NCI-H1436 (cell line): ENCODE data around the gene TXLNA.

Experiments used
- DNase-seq: peaks from one replicate; lab custom pipeline; 2025; lab: John Stamatoyannopoulos, UW

The TXLNA gene

DNA sequence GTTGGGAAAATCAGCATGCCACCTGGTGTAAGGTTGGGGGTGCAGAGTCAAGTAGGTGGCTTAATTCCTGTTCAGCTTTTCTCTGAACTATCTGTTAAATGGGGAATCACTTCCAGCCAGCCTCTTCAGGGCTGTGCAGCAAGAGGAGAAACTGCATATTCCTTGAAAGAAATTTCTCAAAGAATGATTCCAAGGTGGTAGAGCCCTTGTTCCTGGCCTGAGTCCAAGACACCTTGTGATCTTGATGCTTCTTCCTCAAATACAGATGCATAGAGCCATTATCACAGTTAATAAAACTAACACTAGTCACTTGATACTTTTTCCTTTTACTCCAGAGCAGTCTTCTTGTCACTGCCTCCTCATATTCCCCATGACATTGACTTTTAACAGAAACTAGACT is 5.2 kb downstream of the TXLNA start:
- DNase-seq: no peak

DNA sequence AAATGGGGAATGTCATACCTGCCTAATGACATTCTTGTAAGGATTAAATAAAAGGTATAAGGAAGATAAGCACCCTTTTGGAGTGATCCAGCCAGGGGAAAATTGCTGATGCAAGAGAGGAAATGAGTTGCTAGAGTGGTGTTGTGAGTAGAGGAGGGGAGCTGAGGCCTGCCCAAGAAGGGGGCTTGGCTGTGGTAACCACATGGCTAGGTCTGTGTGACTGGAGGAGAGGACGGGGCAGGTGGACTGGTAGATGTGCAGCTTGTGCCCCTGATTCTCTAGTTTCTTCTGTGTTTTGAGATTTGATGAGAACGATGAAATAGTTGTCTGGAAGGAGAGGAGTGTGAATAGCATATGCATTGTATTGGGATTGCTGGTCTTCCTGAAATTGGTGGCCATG is 6.6 kb downstream of the TXLNA start:
- no peak for DNase-seq

DNA sequence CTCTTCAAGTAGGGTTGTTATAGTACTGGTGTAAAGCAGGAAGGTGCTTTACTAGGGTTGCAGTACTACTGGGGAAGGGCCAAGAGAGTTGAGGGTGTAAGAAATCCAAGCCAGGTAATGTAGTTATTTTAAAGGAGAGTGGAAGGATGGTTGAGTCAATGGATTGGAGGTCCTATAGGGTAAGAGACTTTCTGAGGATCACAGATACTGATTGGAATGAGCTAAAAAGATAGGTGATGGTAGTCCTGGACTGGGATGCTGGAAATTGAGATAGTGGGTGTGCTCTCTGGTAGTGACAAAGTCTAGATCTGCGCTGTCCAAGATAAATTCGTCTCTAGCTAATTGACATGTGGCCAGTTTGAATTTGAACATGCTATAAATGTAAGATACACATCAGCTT is 7.0 kb downstream of the TXLNA start:
- no peak for DNase-seq

DNA sequence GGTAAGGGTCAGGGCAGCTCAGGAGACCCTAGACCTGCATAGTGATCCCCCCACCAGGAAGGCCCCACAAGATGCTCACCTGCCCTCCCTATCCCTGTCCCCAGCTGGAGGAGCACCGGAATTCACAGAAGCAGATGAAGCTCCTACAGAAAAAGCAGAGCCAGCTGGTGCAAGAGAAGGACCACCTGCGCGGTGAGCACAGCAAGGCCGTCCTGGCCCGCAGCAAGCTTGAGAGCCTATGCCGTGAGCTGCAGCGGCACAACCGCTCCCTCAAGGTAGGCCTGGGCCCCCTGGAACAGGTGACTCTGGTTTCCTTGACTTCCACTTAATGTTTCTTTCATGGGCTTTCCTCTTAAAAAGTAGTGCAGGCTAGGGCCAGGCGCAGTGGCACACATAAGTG is 8.4 kb downstream of the TXLNA start:
- no peak for DNase-seq

GRCh38 chr1:32192220-32192948 is 12.9 kb downstream of the TXLNA start:
- no peak for DNase-seq

DNA sequence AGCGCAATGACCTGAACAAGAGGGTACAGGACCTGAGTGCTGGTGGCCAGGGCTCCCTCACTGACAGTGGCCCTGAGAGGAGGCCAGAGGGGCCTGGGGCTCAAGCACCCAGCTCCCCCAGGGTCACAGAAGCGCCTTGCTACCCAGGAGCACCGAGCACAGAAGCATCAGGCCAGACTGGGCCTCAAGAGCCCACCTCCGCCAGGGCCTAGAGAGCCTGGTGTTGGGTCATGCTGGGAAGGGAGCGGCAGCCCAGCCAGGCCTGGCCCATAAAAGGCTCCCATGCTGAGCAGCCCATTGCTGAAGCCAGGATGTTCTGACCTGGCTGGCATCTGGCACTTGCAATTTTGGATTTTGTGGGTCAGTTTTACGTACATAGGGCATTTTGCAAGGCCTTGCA is 15.5 kb downstream of the TXLNA start:
- DNase-seq: no peak

- no peak for DNase-seq
Measured at GRCh38 chr1:32195531-32195930, 16.1 kb downstream of the TXLNA start.

DNA sequence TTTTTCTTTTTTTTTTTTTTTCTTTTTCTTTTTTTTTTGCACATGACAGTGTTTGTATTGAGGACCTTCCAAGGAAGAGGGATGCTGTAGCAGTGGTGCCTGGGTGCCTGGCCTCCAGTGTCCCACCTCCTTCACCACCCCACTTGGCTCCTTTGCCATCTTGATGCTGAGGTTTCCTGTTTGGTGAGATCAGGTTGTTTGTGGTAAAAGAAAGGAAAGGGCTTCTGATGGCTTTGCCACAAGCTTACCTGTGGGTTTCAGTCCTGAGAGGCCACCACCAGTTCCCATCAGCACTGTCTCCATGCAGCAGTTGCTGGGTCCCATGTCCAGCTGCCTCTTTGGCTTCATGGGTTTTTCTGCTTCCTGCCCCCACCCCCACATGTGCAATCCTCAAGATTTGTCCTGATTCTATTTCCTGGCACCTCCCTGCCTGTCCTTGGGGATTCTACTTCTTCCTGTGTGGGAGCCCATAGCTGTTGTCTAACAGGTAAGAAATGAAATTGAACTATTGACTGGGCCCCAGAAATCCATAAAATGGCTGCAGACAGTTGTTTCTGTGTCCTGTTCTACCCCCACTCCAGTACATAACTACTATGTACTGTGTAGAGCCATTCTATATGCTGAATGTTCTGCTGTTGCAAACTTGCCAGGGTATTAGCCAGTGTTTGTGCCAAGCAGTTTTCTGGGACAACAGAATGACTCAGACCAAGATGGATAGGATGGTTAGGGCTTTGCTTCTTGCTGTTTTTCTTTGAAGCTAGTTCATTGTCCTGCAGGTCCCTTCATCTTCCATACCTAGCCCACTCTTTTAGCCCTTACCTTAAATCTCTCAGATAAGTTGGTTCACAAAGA is 16.7 kb downstream of the TXLNA start:
- DNase-seq: no peak

DNA sequence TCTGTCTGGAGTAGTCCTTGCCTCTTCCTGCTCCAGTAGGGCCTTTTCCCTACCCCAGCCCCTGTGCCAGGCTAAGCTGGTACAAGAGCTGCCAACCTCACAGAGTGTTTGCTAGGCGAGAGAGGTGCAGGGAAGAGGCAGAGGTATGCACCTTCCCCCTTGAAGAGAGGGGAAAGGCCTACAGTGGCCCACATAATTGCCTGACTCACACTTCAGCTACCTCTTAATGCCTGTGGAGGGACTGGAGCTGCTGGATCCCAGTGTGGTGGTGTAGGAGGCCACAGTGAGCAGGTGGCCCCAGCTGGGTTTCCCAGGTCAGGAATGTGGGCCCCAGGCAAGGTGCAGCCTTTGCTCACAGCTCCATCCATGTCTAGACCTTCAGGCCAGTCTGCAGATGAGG is 17.6 kb downstream of the TXLNA start:
- DNase-seq: no peak

- no peak for DNase-seq
Measured at GRCh38 chr1:32197837-32198236, 18.4 kb downstream of the TXLNA start.

GRCh38 chr1:32198237-32199042 is 19.0 kb downstream of the TXLNA start:
- no peak for DNase-seq

- DNase-seq: no peak
Measured at GRCh38 chr1:32199043-32199716, 19.7 kb downstream of the TXLNA start.

DNA sequence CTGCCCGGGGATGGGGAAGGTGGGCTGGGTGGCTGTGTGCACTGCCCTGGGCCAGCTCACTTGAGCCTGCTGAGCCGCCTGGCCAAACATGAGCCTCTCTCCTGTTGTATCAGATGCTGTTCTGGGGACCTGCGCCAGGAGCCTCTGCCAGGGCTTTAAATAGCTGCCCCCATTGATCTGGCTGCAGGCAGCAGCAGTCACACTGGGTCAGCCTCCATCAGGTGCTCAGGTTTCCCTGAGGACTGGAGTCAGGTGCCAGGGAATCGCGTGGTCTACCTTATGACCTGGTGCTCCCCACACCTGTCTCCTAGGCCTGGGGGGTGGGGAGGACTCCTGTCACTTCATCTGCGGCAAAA is 20.2 kb downstream of the TXLNA start:
- peak; percentile 5 for DNase-seq

- DNase-seq: peak; percentile 56
Measured at GRCh38 chr1:32200226-32201010, 20.9 kb downstream of the TXLNA start, which contains the start of gene CCDC28B. CCDC28B (plus strand) TSS chr1:32200595; CDS start chr1:32201936, 1,341 bp downstream.

DNA sequence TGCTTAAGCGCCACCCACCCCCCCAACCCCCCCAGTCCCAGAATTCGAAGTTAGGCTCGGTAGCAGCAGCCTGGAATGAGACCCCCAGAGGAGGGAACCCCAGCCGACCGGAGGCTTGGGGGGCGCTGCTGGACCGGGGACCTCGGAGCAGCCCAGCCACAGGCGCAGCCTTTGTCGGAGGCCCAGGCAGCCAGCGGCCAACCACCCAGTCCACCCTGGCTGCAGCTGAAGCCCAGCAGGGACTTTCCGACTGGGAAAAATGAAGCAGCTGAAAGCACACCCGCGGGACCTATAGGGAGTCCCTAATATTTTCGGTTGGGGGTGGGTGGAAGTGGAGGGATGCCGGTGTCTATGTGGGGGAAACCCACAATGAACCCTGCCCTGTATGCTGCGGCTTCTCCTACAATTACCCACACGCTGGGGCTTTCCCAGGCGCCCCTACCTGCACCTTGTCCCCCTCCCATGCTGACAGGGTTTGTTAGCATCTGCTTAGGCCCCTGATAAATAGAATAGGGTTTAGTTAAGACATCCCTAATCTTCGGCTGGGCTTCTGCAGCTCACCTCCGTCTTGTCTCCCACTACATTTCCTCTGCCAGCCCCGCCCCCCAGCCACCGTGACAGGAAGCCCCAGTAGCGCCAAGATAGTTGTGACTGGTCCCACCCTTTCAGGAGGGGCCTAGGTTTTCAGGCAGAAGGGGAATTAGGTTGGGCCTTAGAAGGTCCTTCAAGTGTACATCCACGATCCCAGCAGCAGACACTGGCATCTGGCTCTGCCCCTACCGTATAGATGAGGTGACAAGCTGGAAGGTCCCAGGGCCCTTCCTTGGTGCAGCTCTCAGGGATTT is 21.8 kb downstream of the TXLNA start:
- DNase-seq: peak; percentile 5

GRCh38 chr1:32204943-32205361 is 25.5 kb downstream of the TXLNA start:
- no peak for DNase-seq

GRCh38 chr1:32205401-32206370 is 26.2 kb downstream of the TXLNA start, which contains the start of gene IQCC:
IQCC (plus strand) TSS chr1:32205671; CDS start chr1:32205682, 11 bp downstream.
- DNase-seq: peak; percentile 94

GRCh38 chr1:32208469-32208868 is 29.0 kb downstream of the TXLNA start:
- no peak for DNase-seq

- DNase-seq: peak; percentile 92
Measured at GRCh38 chr1:32208891-32209328, 29.4 kb downstream of the TXLNA start, which contains the start of gene DCDC2B. DCDC2B (plus strand) TSS chr1:32209089; CDS start chr1:32209094, 5 bp downstream.
